ENCODE data around the gene IBA57.

Gene IBA57

GRCh38 chr1:228152918-228153258, 12.7 kb upstream of the IBA57 start:
- Histone ChIP-seq H3K4me3 (no peak overlapping the region), H3K27ac (peak overlapping the region in 1 of 2 donors; percentile 91)
- no peak for TF ChIP-seq CTCF (IDR thresholded peaks at IDR 0.05)
- no peak for DNase-seq (ENCODE audit: low spot score)

GRCh38 chr1:228154021-228154669, 11.5 kb upstream of the IBA57 start:
- Histone ChIP-seq H3K4me3 (no peak overlapping the region), H3K27ac (no peak overlapping the region)
- no peak for DNase-seq (ENCODE audit: low spot score)
- no peak for TF ChIP-seq CTCF (IDR thresholded peaks at IDR 0.05)

- no peak overlapping the region for H3K27ac ChIP-seq
Observed at GRCh38 chr1:228154670-228155571, 10.7 kb upstream of the IBA57 start.

GRCh38 chr1:228155596-228156514, 9.7 kb upstream of the IBA57 start:
- no peak overlapping the region for H3K4me3 ChIP-seq
- H3K27ac ChIP-seq, result no peak overlapping the region
- DNase-seq (ENCODE audit: low spot score), result no peak
- no peak for TF ChIP-seq CTCF (IDR thresholded peaks at IDR 0.05)

More at GRCh38 chr1:228154670-228155571, 10.7 kb upstream of the IBA57 start:
- no peak for DNase-seq (ENCODE audit: low spot score)
- H3K4me3 ChIP-seq, result no peak overlapping the region
- no peak for TF ChIP-seq CTCF (IDR thresholded peaks at IDR 0.05)

- H3K27ac ChIP-seq, result no peak overlapping the region
- DNase-seq (ENCODE audit: low spot score), result no peak
- no peak for TF ChIP-seq CTCF (IDR thresholded peaks at IDR 0.05)
- no peak overlapping the region for H3K4me3 ChIP-seq
Observed at GRCh38 chr1:228156515-228156881, 9.1 kb upstream of the IBA57 start.

GRCh38 chr1:228156941-228157728, 8.5 kb upstream of the IBA57 start:
- DNase-seq (ENCODE audit: low spot score), result no peak
- no peak overlapping the region for H3K4me3 ChIP-seq
- no peak for TF ChIP-seq CTCF (IDR thresholded peaks at IDR 0.05)
- no peak overlapping the region for H3K27ac ChIP-seq

Data from coronary artery (tissue), 2 donors.